Measurements from ENCODE around the gene MYO1C. TPM values are rescaled to one million over a fixed set of nuclear protein-coding genes. Genes with fewer than 3 reads are reported as not detected.
A peak's percentile ranks its signal among the peaks of the same experiment; 100 is the strongest.

Gene MYO1C
- total RNA-seq, 1 experiment from 2014 or later, result 251 TPM

DNA sequence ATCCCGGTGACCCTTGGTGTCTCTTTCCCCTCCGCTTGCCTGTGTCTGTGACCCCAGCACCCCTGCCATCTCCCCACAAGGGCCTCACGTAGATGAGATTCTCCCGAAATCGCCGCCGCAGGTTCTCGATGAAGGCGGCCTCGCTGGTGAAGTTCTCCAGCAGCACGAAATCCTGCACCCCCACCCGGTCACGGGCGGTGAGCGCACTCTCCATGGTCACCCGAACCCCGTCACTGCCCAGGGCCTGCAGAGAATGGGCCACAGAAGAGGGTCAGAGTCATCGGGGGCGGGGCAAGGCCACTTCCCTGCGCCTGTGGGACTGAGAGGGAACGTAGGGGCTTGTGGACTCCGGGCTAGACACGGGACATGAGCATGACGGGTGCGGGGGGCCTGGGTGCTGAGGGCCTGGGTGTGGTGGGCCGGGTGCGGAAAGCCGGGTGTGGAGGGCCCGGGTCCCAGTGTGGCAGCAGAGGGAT, 8.4 kb downstream of the MYO1C start:
- Histone ChIP-seq H3K4me1 (ENCODE audit: control insufficient read depth, insufficient read depth, low read length) (peaks cover 11% of the 10 kb centered on the region), H3K27ac (ENCODE audit: low read length) (peak overlapping the region; percentile 34; the same call in 1 of the 2 replicates), H3K4me3 (ENCODE audit: low read depth in 2 of 2, low read length in 2 of 2) (no peak overlapping the region), H3K36me3 (ENCODE audit: control insufficient read depth, insufficient read depth, low read length) (no peaks in the 10 kb centered on the region; the same call in 1 of the 2 replicates), H3K27me3 (ENCODE audit: control insufficient read depth, insufficient read depth, low read length) (no peaks in the 10 kb centered on the region), H3K9me3 (ENCODE audit: control insufficient read depth, insufficient read depth, low read depth, low read length) (no peaks in the 10 kb centered on the region)
- POLR2A ChIA-PET, result no interaction called here
- CTCF ChIA-PET, result no interaction called here
- DNase-seq (ENCODE audit: low read depth, low spot score) (no peak), ATAC-seq (no peak)
- BruUV-seq (replicated peaks), result no TSS peak
- in situ Hi-C loops (cut with HindIII; ENCODE audit: low pct_unique_long_range_greater_than_20kb, low sequenced_read_pairs), result no loop called here
- TF ChIP-seq, protein P1, sequence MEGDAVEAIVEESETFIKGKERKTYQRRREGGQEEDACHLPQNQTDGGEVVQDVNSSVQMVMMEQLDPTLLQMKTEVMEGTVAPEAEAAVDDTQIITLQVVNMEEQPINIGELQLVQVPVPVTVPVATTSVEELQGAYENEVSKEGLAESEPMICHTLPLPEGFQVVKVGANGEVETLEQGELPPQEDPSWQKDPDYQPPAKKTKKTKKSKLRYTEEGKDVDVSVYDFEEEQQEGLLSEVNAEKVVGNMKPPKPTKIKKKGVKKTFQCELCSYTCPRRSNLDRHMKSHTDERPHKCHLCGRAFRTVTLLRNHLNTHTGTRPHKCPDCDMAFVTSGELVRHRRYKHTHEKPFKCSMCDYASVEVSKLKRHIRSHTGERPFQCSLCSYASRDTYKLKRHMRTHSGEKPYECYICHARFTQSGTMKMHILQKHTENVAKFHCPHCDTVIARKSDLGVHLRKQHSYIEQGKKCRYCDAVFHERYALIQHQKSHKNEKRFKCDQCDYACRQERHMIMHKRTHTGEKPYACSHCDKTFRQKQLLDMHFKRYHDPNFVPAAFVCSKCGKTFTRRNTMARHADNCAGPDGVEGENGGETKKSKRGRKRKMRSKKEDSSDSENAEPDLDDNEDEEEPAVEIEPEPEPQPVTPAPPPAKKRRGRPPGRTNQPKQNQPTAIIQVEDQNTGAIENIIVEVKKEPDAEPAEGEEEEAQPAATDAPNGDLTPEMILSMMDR (IDR thresholded peaks at IDR 0.05), result no peak
- no peak for TF ChIP-seq POLR2AphosphoS5 (IDR thresholded peaks at IDR 0.05; ENCODE audit: low read depth, low read length)
- TF ChIP-seq, protein P2, sequence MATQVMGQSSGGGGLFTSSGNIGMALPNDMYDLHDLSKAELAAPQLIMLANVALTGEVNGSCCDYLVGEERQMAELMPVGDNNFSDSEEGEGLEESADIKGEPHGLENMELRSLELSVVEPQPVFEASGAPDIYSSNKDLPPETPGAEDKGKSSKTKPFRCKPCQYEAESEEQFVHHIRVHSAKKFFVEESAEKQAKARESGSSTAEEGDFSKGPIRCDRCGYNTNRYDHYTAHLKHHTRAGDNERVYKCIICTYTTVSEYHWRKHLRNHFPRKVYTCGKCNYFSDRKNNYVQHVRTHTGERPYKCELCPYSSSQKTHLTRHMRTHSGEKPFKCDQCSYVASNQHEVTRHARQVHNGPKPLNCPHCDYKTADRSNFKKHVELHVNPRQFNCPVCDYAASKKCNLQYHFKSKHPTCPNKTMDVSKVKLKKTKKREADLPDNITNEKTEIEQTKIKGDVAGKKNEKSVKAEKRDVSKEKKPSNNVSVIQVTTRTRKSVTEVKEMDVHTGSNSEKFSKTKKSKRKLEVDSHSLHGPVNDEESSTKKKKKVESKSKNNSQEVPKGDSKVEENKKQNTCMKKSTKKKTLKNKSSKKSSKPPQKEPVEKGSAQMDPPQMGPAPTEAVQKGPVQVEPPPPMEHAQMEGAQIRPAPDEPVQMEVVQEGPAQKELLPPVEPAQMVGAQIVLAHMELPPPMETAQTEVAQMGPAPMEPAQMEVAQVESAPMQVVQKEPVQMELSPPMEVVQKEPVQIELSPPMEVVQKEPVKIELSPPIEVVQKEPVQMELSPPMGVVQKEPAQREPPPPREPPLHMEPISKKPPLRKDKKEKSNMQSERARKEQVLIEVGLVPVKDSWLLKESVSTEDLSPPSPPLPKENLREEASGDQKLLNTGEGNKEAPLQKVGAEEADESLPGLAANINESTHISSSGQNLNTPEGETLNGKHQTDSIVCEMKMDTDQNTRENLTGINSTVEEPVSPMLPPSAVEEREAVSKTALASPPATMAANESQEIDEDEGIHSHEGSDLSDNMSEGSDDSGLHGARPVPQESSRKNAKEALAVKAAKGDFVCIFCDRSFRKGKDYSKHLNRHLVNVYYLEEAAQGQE (IDR thresholded peaks at IDR 0.05; ENCODE audit: insufficient read depth in 1 of 2, low read depth in 2 of 2, low read length in 1 of 2), result no peak
- intact Hi-C loops (cut with micrococcal nuclease; ENCODE audit: unreplicated experiment), result no loop called here

DNA sequence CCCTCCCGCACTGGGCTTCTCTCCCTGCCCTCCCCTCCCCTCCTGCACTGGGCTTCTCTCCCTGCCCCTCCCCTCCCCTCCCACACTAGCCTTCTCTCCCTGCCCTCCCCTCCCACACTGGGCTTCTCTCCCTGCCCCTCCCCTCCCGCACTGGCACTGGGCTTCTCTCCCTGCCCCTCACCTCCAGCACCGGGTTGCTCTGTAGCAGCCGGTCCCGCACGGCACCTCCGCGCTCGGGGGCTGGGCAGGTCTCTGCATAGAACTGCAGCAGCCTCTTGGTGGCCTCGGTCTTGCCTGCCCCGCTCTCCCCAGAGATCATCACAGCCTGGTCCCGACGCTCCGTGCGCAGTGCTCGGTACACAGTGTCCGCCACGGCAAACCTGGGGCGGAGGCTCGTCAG, 9.8 kb downstream of the MYO1C start:
- no peak for ATAC-seq
- no peak for TF ChIP-seq TCF7L2 (IDR thresholded peaks at IDR 0.05; ENCODE audit: low read depth, low read length)
- TF ChIP-seq, protein P1 (IDR thresholded peaks at IDR 0.05), result no peak
- TF ChIP-seq POLR2AphosphoS5 (IDR thresholded peaks at IDR 0.05; ENCODE audit: low read depth, low read length), result no peak
- TF ChIP-seq, protein P2 (IDR thresholded peaks at IDR 0.05; ENCODE audit: insufficient read depth in 1 of 2, low read depth in 2 of 2, low read length in 1 of 2), result no peak
- TF ChIP-seq SIN3A (IDR thresholded peaks at IDR 0.05; ENCODE audit: borderline replicate concordance, insufficient read depth, low read depth, low read length), result no peak
- peaks cover 4% of the 10 kb centered on the region for H3K4me1 ChIP-seq (ENCODE audit: control insufficient read depth, insufficient read depth, low read length)
- ChIA-PET CTCF (no interaction called here), POLR2A (interaction anchor here (0.6 kb wide), 1 partner anchor 144 kb away, joined by 3 read pairs; no protein-coding TSS in a partner anchor)
- no TSS peak for BruUV-seq (replicated peaks)
- no peaks in the 10 kb centered on the region for H3K27me3 ChIP-seq (ENCODE audit: control insufficient read depth, insufficient read depth, low read length)
- H3K4me3 ChIP-seq (ENCODE audit: low read depth in 2 of 2, low read length in 2 of 2), result no peak overlapping the region
- in situ Hi-C loops (cut with HindIII; ENCODE audit: low pct_unique_long_range_greater_than_20kb, low sequenced_read_pairs) (no loop called here), intact Hi-C loops (cut with micrococcal nuclease; ENCODE audit: unreplicated experiment) (no loop called here)
- no peak overlapping the region for H3K27ac ChIP-seq (ENCODE audit: low read length)
- H3K36me3 ChIP-seq (ENCODE audit: control insufficient read depth, insufficient read depth, low read length), result peaks cover 2% of the 10 kb centered on the region; the same call in 1 of the 2 replicates
- no peak for DNase-seq (ENCODE audit: low read depth, low spot score)
- no peaks in the 10 kb centered on the region for H3K9me3 ChIP-seq (ENCODE audit: control insufficient read depth, insufficient read depth, low read depth, low read length)
